ENCODE measurements around the gene ADSL.

ADSL gene

GRCh38 chr22:40302149-40302548 lies 44.2 kb upstream of the ADSL start:
- Histone ChIP-seq H2AFZ (ENCODE audit: low read depth, low read length) (no peak overlapping the region), H3K4me1 (ENCODE audit: insufficient read depth, low read length) (no peaks in the 10 kb centered on the region), H3K36me3 (ENCODE audit: insufficient read depth, low read length) (peaks cover 52% of the 10 kb centered on the region), H3K79me2 (ENCODE audit: insufficient read depth, low read length) (no peaks in the 10 kb centered on the region), H3K27me3 (ENCODE audit: insufficient read depth, low read length, poor library complexity) (no peaks in the 10 kb centered on the region), H3K27ac (ENCODE audit: low read length) (no peak overlapping the region), H3K4me3 (ENCODE audit: low read depth in 1 of 2, low read length in 2 of 2) (no peak overlapping the region), H3K9me3 (ENCODE audit: insufficient read depth, low read length, severe bottlenecking) (no peaks in the 10 kb centered on the region), H4K20me1 (ENCODE audit: insufficient read depth, low read length) (no peaks in the 10 kb centered on the region), H3K9ac (ENCODE audit: low read depth, low read length) (no peak overlapping the region), H3K4me2 (ENCODE audit: insufficient read depth, low read length) (no peak overlapping the region)
- ATAC-seq (ENCODE audit: insufficient read depth, low read depth) (no peak), DNase-seq (no peak)
- no peak for TF ChIP-seq CTCF (IDR thresholded peaks at IDR 0.05; ENCODE audit: borderline replicate concordance, extremely low read depth, low read length, poor library complexity, severe bottlenecking)
- TF ChIP-seq EZH2 (IDR thresholded peaks at IDR 0.05; ENCODE audit: borderline replicate concordance, low read depth, low read length, severe bottlenecking) = no peak

DNA sequence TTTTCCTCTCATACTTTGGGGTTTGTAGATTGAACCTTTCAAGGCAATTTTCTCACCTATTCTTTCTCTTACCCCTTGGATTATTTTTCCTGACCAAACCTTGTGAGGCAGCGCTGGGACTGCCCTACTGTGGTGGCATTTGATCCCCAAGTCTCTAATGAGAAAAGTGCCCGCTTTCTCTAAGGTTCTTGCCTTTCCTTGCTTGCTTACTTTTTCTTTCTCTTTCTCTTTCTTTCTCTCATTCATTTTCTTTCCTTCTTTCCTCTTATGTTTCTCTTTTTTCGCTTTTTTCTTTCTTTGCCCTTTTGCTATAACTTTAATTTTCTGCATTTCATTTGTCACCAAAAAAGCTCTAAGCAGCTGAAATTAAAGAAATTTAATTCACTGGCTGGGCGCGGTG lies 40.7 kb upstream of the ADSL start:
- H2AFZ ChIP-seq (ENCODE audit: low read depth, low read length) = no peak overlapping the region
- peaks cover 75% of the 10 kb centered on the region for H3K36me3 ChIP-seq (ENCODE audit: insufficient read depth, low read length)

GRCh38 chr22:40308999-40309573 lies 37.2 kb upstream of the ADSL start:
- Histone ChIP-seq H3K4me1 (ENCODE audit: insufficient read depth, low read length) (no peaks in the 10 kb centered on the region), H3K9ac (ENCODE audit: low read depth, low read length) (no peak overlapping the region), H3K36me3 (ENCODE audit: insufficient read depth, low read length) (peaks cover 79% of the 10 kb centered on the region), H3K4me3 (ENCODE audit: low read depth in 1 of 2, low read length in 2 of 2) (no peak overlapping the region), H3K27ac (ENCODE audit: low read length) (no peak overlapping the region), H3K79me2 (ENCODE audit: insufficient read depth, low read length) (no peaks in the 10 kb centered on the region), H3K27me3 (ENCODE audit: insufficient read depth, low read length, poor library complexity) (no peaks in the 10 kb centered on the region), H4K20me1 (ENCODE audit: insufficient read depth, low read length) (no peaks in the 10 kb centered on the region; the same call in 1 of the 2 replicates), H3K9me3 (ENCODE audit: insufficient read depth, low read length, severe bottlenecking) (no peaks in the 10 kb centered on the region), H2AFZ (ENCODE audit: low read depth, low read length) (no peak overlapping the region), H3K4me2 (ENCODE audit: insufficient read depth, low read length) (no peak overlapping the region)
- DNase-seq = no peak
- TF ChIP-seq EZH2 (IDR thresholded peaks at IDR 0.05; ENCODE audit: borderline replicate concordance, low read depth, low read length, severe bottlenecking) = no peak
- TF ChIP-seq CTCF (IDR thresholded peaks at IDR 0.05; ENCODE audit: borderline replicate concordance, extremely low read depth, low read length, poor library complexity, severe bottlenecking) = no peak
- no peak for ATAC-seq (ENCODE audit: insufficient read depth, low read depth)

More for the DNA sequence above, 40.7 kb upstream of the ADSL start:
- Histone ChIP-seq H3K9me3 (ENCODE audit: insufficient read depth, low read length, severe bottlenecking) (no peaks in the 10 kb centered on the region), H3K27me3 (ENCODE audit: insufficient read depth, low read length, poor library complexity) (no peaks in the 10 kb centered on the region), H3K9ac (ENCODE audit: low read depth, low read length) (no peak overlapping the region), H3K4me3 (ENCODE audit: low read depth in 1 of 2, low read length in 2 of 2) (no peak overlapping the region), H4K20me1 (ENCODE audit: insufficient read depth, low read length) (no peaks in the 10 kb centered on the region; the same call in 1 of the 2 replicates), H3K79me2 (ENCODE audit: insufficient read depth, low read length) (no peaks in the 10 kb centered on the region), H3K4me1 (ENCODE audit: insufficient read depth, low read length) (no peaks in the 10 kb centered on the region), H3K4me2 (ENCODE audit: insufficient read depth, low read length) (no peak overlapping the region), H3K27ac (ENCODE audit: low read length) (no peak overlapping the region)
- ATAC-seq (ENCODE audit: insufficient read depth, low read depth) (no peak), DNase-seq (no peak)
- TF ChIP-seq EZH2 (IDR thresholded peaks at IDR 0.05; ENCODE audit: borderline replicate concordance, low read depth, low read length, severe bottlenecking) (no peak), CTCF (IDR thresholded peaks at IDR 0.05; ENCODE audit: borderline replicate concordance, extremely low read depth, low read length, poor library complexity, severe bottlenecking) (no peak)

Measured in DND-41 (cell line).